Smooth muscle cell (in vitro differentiated cells): ENCODE results near the gene DDX24. TPM values are rescaled to one million over a fixed set of nuclear protein-coding genes. Genes with fewer than 3 reads are reported as not detected.

Experiments used
- DNase-seq: peaks from one replicate; lab custom pipeline; 2025; ENCODE audit not compliant: unreplicated experiment; lab: John Stamatoyannopoulos, UW
- H2AFZ ChIP-seq: fragments of 200-600 bp; sonication (generic); 2 replicates; pipeline ENCODE4 v1.6.0; 2016; ENCODE audit warnings: antibody characterized with exemption, low read depth, mild to moderate bottlenecking
- H3F3A ChIP-seq: fragments of 200-600 bp; sonication (generic); 2 replicates; pipeline ENCODE4 v1.6.0; 2017; ENCODE audit warnings: antibody characterized with exemption, low read depth
- H3K27ac ChIP-seq: fragments of 200-600 bp; sonication (generic); 2 replicates; pipeline ENCODE4 v1.5.1; 2016; ENCODE audit warnings: low read depth, mild to moderate bottlenecking
- H3K27me3 ChIP-seq: fragments of 200-600 bp; sonication (generic); 2 replicates; pipeline ENCODE4 v1.6.1; 2016; ENCODE audit warnings: low read depth, mild to moderate bottlenecking
- H3K36me3 ChIP-seq: fragments of 200-600 bp; sonication (generic); 2 replicates; pipeline ENCODE4 v1.5.1; 2016; ENCODE audit warnings: low read depth
- H3K4me1 ChIP-seq: fragments of 200-600 bp; sonication (generic); 2 replicates; pipeline ENCODE4 v1.5.1; 2016; ENCODE audit warnings: low read depth
- H3K4me2 ChIP-seq: fragments of 200-600 bp; sonication (generic); 2 replicates; pipeline ENCODE4 v1.6.0; 2016; ENCODE audit warnings: mild to moderate bottlenecking
- H3K4me3 ChIP-seq: fragments of 200-600 bp; sonication (generic); 2 replicates; pipeline ENCODE4 v1.5.1; 2016; ENCODE audit warnings: mild to moderate bottlenecking
- H3K79me2 ChIP-seq: fragments of 200-600 bp; sonication (generic); 2 replicates; pipeline ENCODE4 v1.6.0; 2016; ENCODE audit warnings: low read depth, mild to moderate bottlenecking
- H3K9ac ChIP-seq: fragments of 200-600 bp; sonication (generic); 2 replicates; pipeline ENCODE4 v1.6.0; 2016; ENCODE audit warnings: low read depth
- H3K9me3 ChIP-seq: fragments of 200-600 bp; sonication (generic); replicated peaks from 2 replicates; pipeline ENCODE4 v1.5.1; 2016; ENCODE audit warnings: low read depth
- H4K20me1 ChIP-seq: fragments of 200-600 bp; sonication (generic); 2 replicates; pipeline ENCODE4 v1.6.0; 2016; ENCODE audit warnings: low read depth
- WGBS: methylation state at CpG from one replicate; pipeline ENCODE4 v1.1.7; 2016; ENCODE audit warnings: low lambda C conversion rate; 5-methylcytosine and 5-hydroxymethylcytosine counted together
- polyA plus RNA-seq: library from polyadenylated mRNA; unstranded; fragments of >200 nt; fragmentation: Nextera tagmentation; extraction: Ambion mirVana; gene quantifications from 2 replicates; pipeline ENCODE4 v1.2.1, GENCODE V29; 2016
- total RNA-seq: library from RNA; depleted of rRNA; stranded (reverse); fragments of >200 nt; gene quantifications from 2 replicates; pipeline ENCODE4 v1.2.3, GENCODE V29; 2014
- TF ChIP-seq, protein P1 (sequence below): fragments of 200-600 bp; sonication (generic); IDR thresholded peaks from 2 replicates; pipeline ENCODE4 v1.5.1; 2017; ENCODE audit warnings: borderline replicate concordance, mild to moderate bottlenecking, antibody characterized with exemption; ENCODE audit not compliant: insufficient read depth, poor library complexity, severe bottlenecking

The DDX24 gene
- total and polyA plus RNA-seq, 2 experiments from 2014 or later = 117 to 118 TPM

DNA sequence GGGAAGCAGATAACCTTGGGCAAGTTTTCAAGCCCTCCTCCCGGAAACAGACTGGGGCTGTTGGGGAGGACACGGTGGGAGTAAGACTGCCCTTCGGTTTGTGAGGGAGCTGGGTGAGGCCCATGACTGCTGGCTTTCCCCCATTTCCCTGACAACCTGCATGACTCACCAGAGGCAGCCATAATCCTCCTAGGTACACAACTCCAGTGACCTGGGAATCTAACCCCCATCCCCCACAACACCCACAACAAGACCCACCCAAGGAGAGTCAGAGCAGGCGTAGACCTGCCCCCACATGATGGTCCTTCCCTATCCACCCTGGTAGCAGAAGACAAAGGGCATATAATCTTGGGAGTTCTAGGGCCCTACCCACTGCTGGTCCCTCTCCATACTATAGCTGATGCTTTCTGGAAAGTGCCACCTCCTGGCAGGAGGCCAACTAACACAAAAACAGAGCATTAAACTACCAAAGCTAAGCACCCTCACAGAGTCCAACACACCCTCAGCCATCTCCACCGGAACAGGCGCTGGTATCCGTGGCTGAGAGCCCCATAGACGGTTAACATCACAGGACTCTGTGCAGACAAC is 14.8 kb downstream of the DDX24 start:
- H3K4me1 ChIP-seq = peaks cover 7% of the 10 kb centered on the region
- no peak overlapping the region for H2AFZ ChIP-seq
- TF ChIP-seq, protein P1, sequence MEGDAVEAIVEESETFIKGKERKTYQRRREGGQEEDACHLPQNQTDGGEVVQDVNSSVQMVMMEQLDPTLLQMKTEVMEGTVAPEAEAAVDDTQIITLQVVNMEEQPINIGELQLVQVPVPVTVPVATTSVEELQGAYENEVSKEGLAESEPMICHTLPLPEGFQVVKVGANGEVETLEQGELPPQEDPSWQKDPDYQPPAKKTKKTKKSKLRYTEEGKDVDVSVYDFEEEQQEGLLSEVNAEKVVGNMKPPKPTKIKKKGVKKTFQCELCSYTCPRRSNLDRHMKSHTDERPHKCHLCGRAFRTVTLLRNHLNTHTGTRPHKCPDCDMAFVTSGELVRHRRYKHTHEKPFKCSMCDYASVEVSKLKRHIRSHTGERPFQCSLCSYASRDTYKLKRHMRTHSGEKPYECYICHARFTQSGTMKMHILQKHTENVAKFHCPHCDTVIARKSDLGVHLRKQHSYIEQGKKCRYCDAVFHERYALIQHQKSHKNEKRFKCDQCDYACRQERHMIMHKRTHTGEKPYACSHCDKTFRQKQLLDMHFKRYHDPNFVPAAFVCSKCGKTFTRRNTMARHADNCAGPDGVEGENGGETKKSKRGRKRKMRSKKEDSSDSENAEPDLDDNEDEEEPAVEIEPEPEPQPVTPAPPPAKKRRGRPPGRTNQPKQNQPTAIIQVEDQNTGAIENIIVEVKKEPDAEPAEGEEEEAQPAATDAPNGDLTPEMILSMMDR = no peak
- no peak overlapping the region for H3K4me3 ChIP-seq
- H3K9ac ChIP-seq = no peak overlapping the region
- H3F3A ChIP-seq = no peaks in the 10 kb centered on the region
- H3K36me3 ChIP-seq = peaks cover 4% of the 10 kb centered on the region
- WGBS = 84% methylated on average over 8 of the region's 8 CpGs
- H3K27ac ChIP-seq = peak overlapping the region; percentile 37
- H3K27me3 ChIP-seq = no peaks in the 10 kb centered on the region
- H3K9me3 ChIP-seq = no peaks in the 10 kb centered on the region
- H3K4me2 ChIP-seq = no peak overlapping the region
- peaks cover 83% of the 10 kb centered on the region for H3K79me2 ChIP-seq
- no peak for DNase-seq
- peaks cover 97% of the 10 kb centered on the region for H4K20me1 ChIP-seq

- Histone ChIP-seq H3F3A (no peaks in the 10 kb centered on the region), H3K4me2 (no peak overlapping the region), H3K4me1 (peaks cover 7% of the 10 kb centered on the region), H3K27ac (peak overlapping the region; percentile 52), H2AFZ (no peak overlapping the region), H4K20me1 (peaks cover 91% of the 10 kb centered on the region), H3K36me3 (peaks cover 15% of the 10 kb centered on the region), H3K9me3 (no peaks in the 10 kb centered on the region), H3K27me3 (no peaks in the 10 kb centered on the region), H3K9ac (no peak overlapping the region), H3K4me3 (no peak overlapping the region), H3K79me2 (peaks cover 45% of the 10 kb centered on the region)
- TF ChIP-seq, protein P1 = no peak
- 82% methylated on average over 9 of the region's 9 CpGs for WGBS
- DNase-seq = no peak
Observed at GRCh38 chr14:94062344-94062940, 18.6 kb downstream of the DDX24 start.

- DNase-seq = no peak
- TF ChIP-seq, protein P1 = no peak
- no peak overlapping the region for H3K4me2 ChIP-seq
- no peak overlapping the region for H3K9ac ChIP-seq
- WGBS = 96% methylated on average over 5 of the region's 5 CpGs
- no peak overlapping the region for H2AFZ ChIP-seq
- H3K4me3 ChIP-seq = no peak overlapping the region
- H3K79me2 ChIP-seq = peaks cover 22% of the 10 kb centered on the region
- H3K27ac ChIP-seq = no peak overlapping the region
- H3K36me3 ChIP-seq = peaks cover 21% of the 10 kb centered on the region
- peaks cover 70% of the 10 kb centered on the region for H4K20me1 ChIP-seq
- no peaks in the 10 kb centered on the region for H3F3A ChIP-seq
- H3K9me3 ChIP-seq = no peaks in the 10 kb centered on the region
- peaks cover 7% of the 10 kb centered on the region for H3K4me1 ChIP-seq
- no peaks in the 10 kb centered on the region for H3K27me3 ChIP-seq
Observed at GRCh38 chr14:94059998-94060397, 21.0 kb downstream of the DDX24 start.
